HG02938 (cell line): ENCODE measurements around the gene PHPT1.
"Not testable (repeated sequence)": the region's sequence is repeated elsewhere in the genome, so short reads cannot be mapped to it uniquely, and the experiment has no call there.

Source experiments
- ATAC-seq: cut with Tn5 transposase; IDR thresholded peaks from one replicate; pipeline ENCODE4 v1.9.1; 2021; ENCODE audit warnings: mild to moderate bottlenecking, moderate library complexity; ENCODE audit not compliant: unreplicated experiment

PHPT1 gene

DNA sequence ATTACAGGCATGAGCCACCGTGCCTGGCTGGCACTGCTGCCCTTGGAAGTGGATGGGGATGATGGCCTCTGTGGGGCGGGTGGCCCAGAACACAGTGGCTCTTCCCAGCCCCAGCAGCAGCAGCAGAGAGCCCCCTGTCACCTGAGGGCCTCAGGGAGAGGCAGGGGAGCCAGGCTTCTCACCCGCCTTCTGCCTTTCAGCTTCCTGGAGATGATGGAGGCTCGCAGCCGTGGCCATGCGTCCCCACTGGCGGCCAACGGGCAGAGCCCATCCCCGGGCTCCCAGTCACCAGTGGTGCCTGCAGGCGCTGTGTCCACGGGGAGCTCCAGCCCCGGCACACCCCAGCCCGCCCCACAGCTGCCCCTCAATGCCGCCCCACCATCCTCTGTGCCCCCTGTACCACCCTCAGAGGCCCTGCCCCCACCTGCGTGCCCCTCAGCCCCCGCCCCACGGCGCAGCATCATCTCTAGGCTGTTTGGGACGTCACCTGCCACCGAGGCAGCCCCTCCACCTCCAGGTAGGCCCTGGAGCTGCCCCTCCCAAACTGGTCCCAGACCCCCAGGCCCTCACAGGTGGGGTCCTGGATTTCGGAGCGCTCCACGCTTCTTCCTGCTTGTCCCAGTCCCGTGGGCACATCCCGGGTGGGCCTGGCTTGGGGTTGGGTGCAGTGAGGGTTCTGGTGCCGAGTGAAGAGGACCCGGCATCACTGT lies 11.9 kb upstream of the PHPT1 start:
- no peak for ATAC-seq

- ATAC-seq: not testable (repeated sequence)
These were observed 11.3 kb upstream of the PHPT1 start for GRCh38 chr9:136837856-136838277.

GRCh38 chr9:136838314-136839228 lies 10.6 kb upstream of the PHPT1 start:
- no peak for ATAC-seq

- no peak for ATAC-seq
These were observed 9.7 kb upstream of the PHPT1 start for GRCh38 chr9:136839229-136840139.

- no peak for ATAC-seq
These were observed 8.9 kb upstream of the PHPT1 start for GRCh38 chr9:136840140-136840876.

DNA sequence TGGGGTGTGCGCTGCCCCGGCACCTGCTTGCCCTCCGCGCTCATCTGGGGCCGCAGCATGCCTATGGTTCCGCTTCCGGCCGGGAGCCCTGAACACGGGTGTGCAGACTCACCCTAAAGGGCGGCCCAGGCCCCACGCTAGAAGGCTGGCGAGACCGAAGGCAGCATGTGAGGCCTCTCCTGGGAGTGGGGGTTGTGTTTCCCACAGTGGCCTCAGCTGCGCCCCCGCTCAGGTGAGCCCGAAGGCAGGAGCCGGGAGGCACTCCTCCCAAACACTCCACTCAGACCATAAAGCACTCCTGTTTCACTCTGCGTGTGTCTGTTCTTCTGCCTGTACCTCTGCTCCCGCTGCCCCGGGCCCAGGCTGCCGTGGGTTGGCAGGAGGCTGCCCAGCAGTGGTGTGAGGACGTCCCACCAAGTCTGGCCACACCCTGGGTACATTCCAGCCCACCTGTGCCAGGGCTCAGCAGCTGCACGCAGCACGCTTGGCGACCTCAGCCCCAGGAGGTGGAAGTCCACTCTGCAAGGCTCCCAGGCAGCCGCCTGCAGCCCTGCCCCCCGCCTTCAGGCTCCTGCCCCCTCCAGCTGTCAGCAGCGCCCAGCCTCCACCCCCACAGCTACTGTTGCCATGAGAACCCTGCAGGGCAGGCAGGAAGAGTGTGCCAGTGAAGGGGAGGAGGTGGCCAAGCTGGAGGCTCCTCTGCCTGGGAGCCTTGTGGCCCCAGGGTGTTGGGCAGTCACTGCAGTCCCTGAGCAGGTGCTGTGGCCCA lies 8.1 kb upstream of the PHPT1 start:
- ATAC-seq: no peak

- ATAC-seq: not testable (repeated sequence)
These were observed 7.4 kb upstream of the PHPT1 start for GRCh38 chr9:136841646-136842379.

GRCh38 chr9:136842380-136842948 lies 6.7 kb upstream of the PHPT1 start, which contains the start of gene AJM1:
Gene AJM1 (plus strand): TSS chr9:136842478. CDS start chr9:136844415, 1,937 bp downstream.
- ATAC-seq: not testable (repeated sequence)

DNA sequence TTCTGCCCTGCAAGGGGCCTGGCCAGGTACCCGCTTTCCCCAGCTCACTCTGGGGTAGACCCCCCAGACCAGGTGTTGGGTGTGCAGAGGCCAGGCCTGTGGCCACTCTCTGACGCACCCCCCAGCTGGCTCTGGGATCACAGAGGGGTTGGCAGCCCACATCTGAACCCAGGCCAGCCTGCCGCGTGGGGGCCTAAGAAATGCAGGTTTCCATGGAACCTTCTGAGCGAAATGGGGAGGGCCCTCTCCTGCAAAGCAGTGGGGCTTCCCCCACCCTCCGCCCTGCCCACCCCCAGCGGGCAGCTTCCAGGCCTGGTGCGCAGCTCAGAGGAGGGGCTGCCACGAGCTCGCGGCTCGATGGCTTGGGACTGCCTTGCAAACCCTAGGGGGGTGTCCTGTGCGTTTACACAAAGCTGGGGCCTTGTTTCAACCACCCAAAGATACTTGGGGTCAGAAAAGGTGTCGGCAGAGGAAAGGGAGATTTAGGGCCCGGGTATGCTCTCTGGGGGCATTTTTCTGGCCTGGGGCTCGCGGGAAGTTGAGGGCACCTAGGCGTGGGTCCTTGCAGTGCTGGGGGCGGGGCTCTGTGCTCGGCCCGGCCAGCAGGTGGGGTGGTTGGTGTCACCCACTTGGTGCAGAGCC lies 5.9 kb upstream of the PHPT1 start:
- not testable (repeated sequence) for ATAC-seq

- not testable (repeated sequence) for ATAC-seq
These were observed 5.1 kb upstream of the PHPT1 start for GRCh38 chr9:136843801-136844740.

- ATAC-seq: no peak
These were observed 4.3 kb upstream of the PHPT1 start for GRCh38 chr9:136844761-136845464.

DNA sequence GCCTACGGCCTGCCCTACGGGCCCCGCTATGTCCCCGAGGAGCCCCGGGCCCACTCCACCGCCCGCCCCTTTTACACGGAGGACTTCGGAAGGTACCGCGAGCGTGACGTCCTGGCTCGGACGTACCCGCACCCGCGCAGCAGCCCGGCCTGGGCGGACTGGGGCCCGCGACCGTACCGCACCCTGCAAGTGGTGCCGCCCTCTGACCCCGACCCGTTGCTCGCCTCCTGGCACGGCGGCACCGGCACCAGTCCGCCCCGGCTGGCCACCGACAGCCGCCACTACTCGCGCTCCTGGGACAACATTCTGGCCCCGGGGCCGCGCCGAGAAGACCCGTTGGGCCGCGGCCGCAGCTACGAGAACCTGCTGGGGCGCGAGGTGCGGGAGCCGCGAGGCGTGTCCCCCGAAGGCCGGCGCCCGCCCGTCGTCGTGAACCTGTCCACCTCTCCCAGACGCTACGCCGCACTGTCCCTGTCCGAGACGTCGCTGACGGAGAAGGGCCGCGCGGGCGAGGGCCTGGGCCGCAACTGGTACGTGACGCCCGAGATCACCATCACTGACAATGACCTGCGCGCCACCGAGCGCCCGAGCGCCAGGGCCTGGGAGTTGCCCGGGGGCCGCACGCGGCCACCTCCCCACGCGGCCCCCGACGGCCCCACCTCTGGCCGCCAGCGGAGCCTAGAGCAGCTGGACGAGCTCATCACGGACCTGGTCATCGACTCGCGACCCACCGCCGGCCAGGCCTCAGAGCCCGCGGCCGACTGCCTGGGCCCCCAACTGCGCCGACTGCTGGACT lies 3.5 kb upstream of the PHPT1 start:
- no peak for ATAC-seq

DNA sequence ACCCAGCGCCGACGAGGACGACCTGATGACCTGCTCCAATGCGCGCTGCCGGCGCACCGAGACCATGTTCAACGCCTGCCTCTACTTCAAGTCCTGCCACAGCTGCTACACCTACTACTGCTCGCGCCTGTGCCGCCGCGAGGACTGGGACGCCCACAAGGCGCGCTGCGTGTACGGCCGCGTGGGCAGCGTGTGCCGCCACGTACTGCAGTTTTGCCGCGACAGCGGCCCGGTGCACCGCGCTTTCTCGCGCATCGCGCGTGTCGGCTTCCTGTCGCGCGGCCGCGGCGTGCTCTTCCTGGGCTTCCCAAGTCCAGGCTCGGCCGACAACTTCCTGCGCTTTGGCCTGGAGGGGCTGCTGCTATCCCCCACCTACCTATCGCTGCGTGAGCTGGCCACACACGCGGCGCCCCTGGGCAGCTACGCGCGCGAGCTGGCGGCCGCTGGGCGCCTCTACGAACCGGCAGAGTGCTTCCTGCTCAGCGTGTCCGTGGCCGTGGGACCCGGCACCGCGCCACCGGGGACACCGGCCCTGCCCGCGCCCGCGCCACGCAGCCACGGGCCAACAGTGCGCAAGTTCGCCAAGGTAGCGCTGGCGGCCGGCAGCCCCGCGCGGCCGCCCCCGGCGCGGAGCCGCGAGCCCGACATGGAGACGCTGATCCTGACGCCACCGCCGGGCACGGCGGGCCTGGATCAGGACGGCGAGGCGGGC lies 2.7 kb upstream of the PHPT1 start:
- ATAC-seq: no peak

GRCh38 chr9:136847088-136847825 lies 2.0 kb upstream of the PHPT1 start:
- no peak for ATAC-seq
